Caco-2 (cell line): ENCODE measurements around the gene RPS24. TPM values are rescaled to one million over a fixed set of nuclear protein-coding genes. Genes with fewer than 3 reads are reported as not detected.

Experiments
- BruUV-seq: library from RNA; stranded (reverse); fragments of 400-500 nt; replicated peaks from 2 replicates; lab custom pipeline; 2021; lab: Mats Ljungman, UMichigan
- CTCF ChIA-PET: fragments of 300-600 bp; sonication (Branson Sonifier 250); formaldehyde crosslinking; loops from one replicate; lab custom pipeline; 2022; ENCODE audit warnings: antibody characterized with exemption; lab: Charles Lee
- POLR2A ChIA-PET: fragments of 300-600 bp; sonication (Branson Sonifier 250); formaldehyde crosslinking; loops from one replicate; lab custom pipeline; 2022; ENCODE audit warnings: antibody characterized with exemption; lab: Charles Lee
- DNase-seq, 2 experiments: peaks; one replicate each; pipeline versions ENCODE4 v3.0.0 to v3.0.0-alpha.2; 2020 to 2022
- H3K27me3 ChIP-seq: replicated peaks from 2 replicates; pipeline ENCODE4 v1.6.0; 2011; ENCODE audit warnings: low read length; ENCODE audit not compliant: control insufficient read depth, insufficient read depth
- H3K36me3 ChIP-seq: 2 replicates; pipeline ENCODE4 v1.5.1; 2011; ENCODE audit warnings: low read length; ENCODE audit not compliant: control insufficient read depth, insufficient read depth
- H3K4me1 ChIP-seq: fragments of 250-450 bp; sonication (Bioruptor Pico); 2 replicates; pipeline ENCODE4 v1.5.1; 2020; ENCODE audit warnings: mild to moderate bottlenecking
- H3K4me3 ChIP-seq: 2 replicates; pipeline ENCODE4 v1.5.1; 2011; ENCODE audit warnings: low read depth, mild to moderate bottlenecking, control low read depth, low read length
- H3K9me3 ChIP-seq: fragments of 250-450 bp; sonication (Bioruptor Pico); 2 replicates; pipeline ENCODE4 v1.5.1; 2020; ENCODE audit warnings: mild to moderate bottlenecking, moderate library complexity
- H3K27ac Mint-ChIP-seq: one replicate; pipeline ENCODE4 v1.8.0; 2022; ENCODE audit warnings: mixed read lengths; ENCODE audit not compliant: unreplicated experiment
- H3K27me3 Mint-ChIP-seq: one replicate; pipeline ENCODE4 v1.8.0; 2022; ENCODE audit warnings: mixed read lengths; ENCODE audit not compliant: insufficient read depth, unreplicated experiment
- H3K36me3 Mint-ChIP-seq: one replicate; pipeline ENCODE4 v1.8.0; 2022; ENCODE audit warnings: mild to moderate bottlenecking, mixed read lengths; ENCODE audit not compliant: insufficient read depth, unreplicated experiment
- H3K4me1 Mint-ChIP-seq: one replicate; pipeline ENCODE4 v1.8.0; 2022; ENCODE audit warnings: low read depth, mixed read lengths; ENCODE audit not compliant: unreplicated experiment
- H3K4me3 Mint-ChIP-seq: one replicate; pipeline ENCODE4 v1.8.0; 2022; ENCODE audit warnings: mild to moderate bottlenecking, moderate library complexity, mixed read lengths; ENCODE audit not compliant: unreplicated experiment
- H3K9me3 Mint-ChIP-seq: one replicate; pipeline ENCODE4 v1.8.0; 2022; ENCODE audit warnings: mixed read lengths; ENCODE audit not compliant: unreplicated experiment
- CTCF ChIP-seq, 2 experiments: fragments of 200-600 bp in 1 of 2; IDR thresholded peaks; 1 replicate in 1 of 2; 2 replicates in 1 of 2; pipeline versions ENCODE4 v1.5.1 to v1.8.0; 2011 to 2022; ENCODE audit warnings: antibody characterized with exemption in 1 of 2, control low read depth in 1 of 2, inconsistent platforms in 1 of 2, low read depth in 1 of 2, low read length in 1 of 2, mild to moderate bottlenecking in 1 of 2, moderate library complexity in 1 of 2; ENCODE audit not compliant: insufficient read depth in 1 of 2, severe bottlenecking in 1 of 2, unreplicated experiment in 1 of 2
- intact Hi-C: fragments of 100-400 bp; cut with micrococcal nuclease; formaldehyde crosslinking; loops from one replicate; pipeline ENCODE4 v1.10.0; 2022; ENCODE audit not compliant: unreplicated experiment
- total RNA-seq: library from RNA; stranded (reverse); gene quantifications from 2 replicates; pipeline ENCODE4 v1.2.3, GENCODE V29; 2022

RPS24 gene
- total RNA-seq, 1 experiment from 2014 or later, result 2,311 TPM

- BruUV-seq, result no TSS peak
- H3K4me1 ChIP-seq, result no peaks in the 10 kb centered on the region
- peaks cover 9% of the 10 kb centered on the region for H3K9me3 Mint-ChIP-seq
- no peaks in the 10 kb centered on the region for H3K4me1 Mint-ChIP-seq
- no peak overlapping the region for H3K27ac Mint-ChIP-seq
- no peaks in the 10 kb centered on the region for H3K36me3 ChIP-seq
- H3K27me3 Mint-ChIP-seq, result peaks cover 3% of the 10 kb centered on the region
- no peak overlapping the region for H3K4me3 ChIP-seq
- no peaks in the 10 kb centered on the region for H3K9me3 ChIP-seq
- CTCF ChIA-PET, result no interaction called here
- H3K4me3 Mint-ChIP-seq, result no peak overlapping the region
- H3K27me3 ChIP-seq, result no peaks in the 10 kb centered on the region
- DNase-seq, result no peak
- POLR2A ChIA-PET, result no interaction called here
- H3K36me3 Mint-ChIP-seq, result no peaks in the 10 kb centered on the region
- intact Hi-C loops, result no loop called here
- TF ChIP-seq CTCF (IDR thresholded peaks at IDR 0.05; ENCODE audit: insufficient read depth in 1 of 2, low read depth in 1 of 2, low read length in 1 of 2, severe bottlenecking in 1 of 2, unreplicated experiment in 1 of 2), result no peak
Measured at GRCh38 chr10:78078539-78079330, 45.1 kb downstream of the RPS24 start.

- Mint-ChIP-seq H3K27ac (no peak overlapping the region), H3K9me3 (peaks cover 3% of the 10 kb centered on the region), H3K4me1 (no peaks in the 10 kb centered on the region), H3K36me3 (no peaks in the 10 kb centered on the region), H3K27me3 (peaks cover 3% of the 10 kb centered on the region), H3K4me3 (no peak overlapping the region)
- ChIA-PET CTCF (no interaction called here), POLR2A (no interaction called here)
- H3K9me3 ChIP-seq, result no peaks in the 10 kb centered on the region
- no peak for DNase-seq
- TF ChIP-seq CTCF (IDR thresholded peaks at IDR 0.05; ENCODE audit: insufficient read depth in 1 of 2, low read depth in 1 of 2, low read length in 1 of 2, severe bottlenecking in 1 of 2, unreplicated experiment in 1 of 2), result no peak
- intact Hi-C loops, result no loop called here
- H3K27me3 ChIP-seq, result no peaks in the 10 kb centered on the region
- H3K4me3 ChIP-seq, result no peak overlapping the region
- no TSS peak for BruUV-seq
- H3K36me3 ChIP-seq, result no peaks in the 10 kb centered on the region
- H3K4me1 ChIP-seq, result no peaks in the 10 kb centered on the region
Measured at GRCh38 chr10:78079411-78079810, 45.7 kb downstream of the RPS24 start.

- BruUV-seq, result no TSS peak
- Histone ChIP-seq H3K27me3 (peaks cover 3% of the 10 kb centered on the region; the same call in 1 of the 2 replicates), H3K4me3 (no peak overlapping the region), H3K36me3 (no peaks in the 10 kb centered on the region), H3K9me3 (no peaks in the 10 kb centered on the region; the same call in 1 of the 2 replicates), H3K4me1 (no peaks in the 10 kb centered on the region)
- no peak for DNase-seq
- Mint-ChIP-seq H3K4me3 (no peak overlapping the region), H3K36me3 (no peaks in the 10 kb centered on the region), H3K4me1 (no peaks in the 10 kb centered on the region), H3K27ac (no peak overlapping the region), H3K27me3 (peaks cover 7% of the 10 kb centered on the region), H3K9me3 (no peaks in the 10 kb centered on the region)
- CTCF ChIA-PET, result no interaction called here
- intact Hi-C loops, result no loop called here
- no peak for TF ChIP-seq CTCF (IDR thresholded peaks at IDR 0.05; ENCODE audit: insufficient read depth in 1 of 2, low read depth in 1 of 2, low read length in 1 of 2, severe bottlenecking in 1 of 2, unreplicated experiment in 1 of 2)
- POLR2A ChIA-PET, result no interaction called here
Measured at GRCh38 chr10:78081292-78081691, 47.6 kb downstream of the RPS24 start.
